Fibroblast of skin of right quadriceps (primary cell): ENCODE measurements around the gene NDE1.
A peak's percentile ranks its signal among the peaks of the same experiment; 100 is the strongest.
"Not testable (repeated sequence)": the region's sequence is repeated elsewhere in the genome, so short reads cannot be mapped to it uniquely, and the experiment has no call there.

Source experiments
- DNase-seq: peaks from one replicate; pipeline ENCODE4 v3.0.0-alpha.2; 2013

NDE1 gene

DNA sequence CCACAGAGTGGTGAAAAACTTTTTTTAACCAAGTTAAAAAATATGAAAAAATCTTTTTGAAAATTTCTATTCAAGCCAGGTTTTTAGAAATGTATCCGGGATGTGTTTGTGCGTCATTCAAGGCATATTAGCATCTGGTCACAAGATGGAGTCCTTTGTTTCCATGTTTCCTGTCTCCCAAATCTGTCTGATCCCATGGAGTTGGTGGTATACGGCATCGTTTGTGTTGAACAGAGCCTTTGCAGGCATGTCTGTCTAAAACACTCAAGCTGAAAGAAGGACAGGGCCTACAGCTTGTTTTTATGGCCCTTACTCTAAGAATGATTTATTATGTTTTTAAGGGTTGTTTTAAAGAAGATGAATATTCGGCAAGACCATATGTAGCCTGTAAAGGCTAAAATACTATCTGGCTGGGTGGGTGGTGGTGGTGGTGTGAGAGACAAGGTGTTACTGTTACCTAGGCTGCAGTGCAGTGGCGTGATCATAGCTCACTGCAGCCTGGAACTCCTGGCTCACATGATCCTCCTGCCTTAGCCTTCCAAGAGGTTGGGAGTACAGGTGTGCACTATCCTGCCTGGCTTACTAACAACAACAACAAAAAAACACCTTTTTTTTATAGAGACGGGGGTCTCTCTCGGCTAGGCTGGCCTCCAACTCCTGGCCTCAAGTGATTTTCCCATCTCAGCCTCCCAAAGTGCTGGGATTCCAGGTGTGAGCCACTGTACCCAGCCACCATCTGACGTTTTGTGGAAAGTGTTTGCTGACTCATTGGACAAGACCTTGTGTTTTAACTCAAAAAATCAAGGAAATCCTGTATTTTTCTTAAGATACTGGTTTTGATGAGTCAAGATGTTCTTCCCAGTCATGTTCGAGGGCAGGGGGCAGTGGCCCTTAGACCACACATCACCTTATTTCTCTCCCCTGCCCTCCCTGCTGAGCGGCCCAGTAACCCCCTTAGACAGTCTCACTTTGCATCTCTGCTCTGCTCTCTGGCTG lies 52.2 kb downstream of the NDE1 start:
- DNase-seq = peak; percentile 26

DNA sequence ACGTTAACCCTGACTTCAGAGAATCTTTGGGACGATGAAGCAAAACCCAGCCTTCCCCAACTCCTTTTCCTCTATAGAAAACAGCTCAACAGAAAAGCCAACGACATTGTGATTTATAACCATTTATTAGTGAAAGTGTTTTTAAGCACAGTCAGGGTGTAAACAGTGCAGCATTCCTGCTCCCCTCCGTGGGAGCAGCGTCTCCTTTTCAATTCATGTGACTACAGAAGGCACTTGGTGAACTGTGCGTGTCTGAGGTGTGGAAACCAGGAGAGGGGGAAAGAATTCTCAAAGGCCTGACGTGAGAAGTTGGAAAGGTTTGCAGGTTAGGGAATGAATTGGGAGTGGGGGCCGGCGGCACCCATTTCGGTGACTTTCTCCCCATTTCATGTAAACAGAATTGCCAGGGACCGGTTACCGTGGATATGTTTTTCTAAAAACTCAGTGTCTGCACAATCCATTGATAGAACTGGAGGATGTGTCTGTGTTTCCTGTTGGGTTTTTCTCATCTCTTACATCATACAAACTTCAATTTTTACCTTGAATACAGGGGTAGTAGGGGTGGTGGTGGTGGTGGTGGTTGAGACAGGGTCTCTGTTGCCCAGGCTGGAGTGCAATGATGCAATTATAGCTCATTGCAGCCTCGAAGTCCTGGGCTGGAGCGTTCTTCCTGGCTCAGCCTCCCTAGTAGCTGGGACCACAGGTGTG lies 53.1 kb downstream of the NDE1 start:
- no peak for DNase-seq

GRCh38 chr16:15704545-15704987 lies 54.5 kb downstream of the NDE1 start:
- DNase-seq = peak; percentile 52

DNA sequence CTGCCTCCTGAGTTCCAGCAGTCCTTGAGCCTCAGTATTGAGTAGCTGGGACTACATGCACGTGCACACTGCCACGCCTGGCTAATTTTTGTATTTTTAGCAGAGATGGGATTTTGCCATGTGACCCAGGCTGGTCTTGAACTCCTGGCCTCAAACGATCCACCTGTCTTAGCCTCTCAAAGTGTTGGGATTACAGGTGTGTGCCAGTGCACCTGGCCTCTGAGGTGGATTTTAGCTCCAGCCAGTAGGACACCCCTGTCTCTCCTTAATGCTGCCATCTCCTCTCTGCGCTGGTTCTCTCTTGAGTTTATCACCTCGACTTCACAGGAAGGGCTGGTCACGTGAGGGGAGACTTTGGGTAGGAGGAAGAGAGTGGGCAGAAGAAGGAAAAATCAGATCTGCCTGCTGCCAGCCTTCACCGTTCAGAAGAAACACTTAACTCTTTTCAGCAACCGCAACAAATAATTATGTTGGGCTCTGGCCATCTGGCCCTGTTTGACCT lies 55.1 kb downstream of the NDE1 start:
- DNase-seq = no peak

- no peak for DNase-seq
These were observed 57.3 kb downstream of the NDE1 start for GRCh38 chr16:15707332-15707731.

DNA sequence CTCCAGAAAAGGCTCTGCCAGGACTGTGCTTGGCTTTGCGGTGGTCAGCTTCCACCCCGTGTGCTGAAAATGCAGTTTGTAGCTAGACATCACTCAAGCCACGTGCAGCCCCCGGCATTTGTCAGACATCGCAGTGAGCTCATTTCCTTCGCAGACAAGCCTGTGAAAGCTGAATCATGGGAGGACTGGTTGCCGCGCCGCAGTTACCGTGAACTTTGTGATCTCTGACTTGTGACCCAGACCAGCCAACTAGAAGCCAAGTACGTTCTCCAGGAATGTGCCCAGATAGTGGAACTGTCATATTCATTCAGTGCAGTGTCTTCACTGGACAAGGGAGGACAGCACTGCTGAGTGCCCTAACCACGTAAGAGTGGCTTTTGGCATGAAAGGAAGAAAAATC lies 58.1 kb downstream of the NDE1 start:
- DNase-seq = no peak

DNA sequence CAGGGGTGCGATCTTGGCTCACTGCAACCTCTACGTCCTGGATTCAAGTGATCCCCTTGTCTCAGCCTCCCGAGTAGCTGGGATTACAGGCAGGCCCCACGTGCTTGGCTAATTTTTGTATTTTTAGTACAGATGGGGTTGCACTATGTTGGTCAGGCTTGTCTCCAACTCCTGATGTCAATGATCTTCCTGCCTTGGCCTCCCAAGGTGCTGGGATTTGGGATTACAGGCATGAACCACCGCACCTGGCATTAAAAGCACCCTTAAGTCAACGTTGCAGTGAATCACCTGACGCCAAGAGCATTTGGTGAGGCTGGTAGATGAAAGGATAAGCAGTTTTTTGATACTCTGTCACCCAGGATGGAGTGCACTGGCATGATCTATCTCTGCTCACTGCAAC lies 59.0 kb downstream of the NDE1 start:
- DNase-seq = no peak

- no peak for DNase-seq
These were observed 64.5 kb downstream of the NDE1 start for GRCh38 chr16:15714393-15715172.

DNA sequence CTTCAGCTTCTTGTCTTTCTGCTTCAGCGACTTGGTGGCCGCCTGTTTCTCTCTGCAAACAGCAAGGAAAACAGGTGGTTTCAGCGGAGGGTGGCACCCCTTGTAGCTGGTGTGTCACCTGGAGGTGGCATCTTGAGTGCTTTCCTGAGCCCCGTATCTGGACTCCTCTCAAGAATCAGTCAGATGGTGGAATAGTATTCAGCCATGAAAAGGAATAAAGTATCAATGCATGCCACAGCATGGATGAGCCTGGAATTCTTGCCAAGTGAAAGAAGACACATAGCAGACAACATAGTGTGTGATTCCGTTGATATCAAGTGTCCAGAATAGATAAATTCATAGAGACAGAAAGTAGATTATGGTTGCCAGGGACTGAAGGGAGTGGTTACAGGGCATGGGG lies 65.2 kb downstream of the NDE1 start:
- DNase-seq = no peak

- no peak for DNase-seq
These were observed 66.8 kb downstream of the NDE1 start for GRCh38 chr16:15716694-15717447.

DNA sequence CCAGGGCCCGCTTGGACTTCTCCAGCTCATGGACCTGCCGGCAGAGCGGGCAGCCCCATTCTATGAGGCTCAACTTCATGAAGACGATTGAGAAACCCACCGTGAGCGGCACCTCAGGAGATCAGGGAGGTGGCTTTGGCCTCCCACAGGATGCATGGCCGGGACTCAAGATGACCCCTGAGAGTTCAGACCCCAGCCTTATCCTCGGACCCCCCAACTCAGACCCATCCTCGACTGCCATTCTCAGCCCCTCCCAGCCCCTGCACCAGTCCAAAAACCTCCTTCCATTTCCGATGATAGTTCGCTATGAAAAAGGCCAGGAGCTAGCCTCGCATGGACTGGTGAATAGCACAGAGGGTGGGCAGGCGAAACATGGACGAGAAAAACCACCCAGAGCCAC lies 71.0 kb downstream of the NDE1 start:
- no peak for DNase-seq

GRCh38 chr16:15723808-15724207 lies 73.8 kb downstream of the NDE1 start:
- no peak for DNase-seq

GRCh38 chr16:15725641-15726240 lies 75.7 kb downstream of the NDE1 start:
- DNase-seq = no peak

DNA sequence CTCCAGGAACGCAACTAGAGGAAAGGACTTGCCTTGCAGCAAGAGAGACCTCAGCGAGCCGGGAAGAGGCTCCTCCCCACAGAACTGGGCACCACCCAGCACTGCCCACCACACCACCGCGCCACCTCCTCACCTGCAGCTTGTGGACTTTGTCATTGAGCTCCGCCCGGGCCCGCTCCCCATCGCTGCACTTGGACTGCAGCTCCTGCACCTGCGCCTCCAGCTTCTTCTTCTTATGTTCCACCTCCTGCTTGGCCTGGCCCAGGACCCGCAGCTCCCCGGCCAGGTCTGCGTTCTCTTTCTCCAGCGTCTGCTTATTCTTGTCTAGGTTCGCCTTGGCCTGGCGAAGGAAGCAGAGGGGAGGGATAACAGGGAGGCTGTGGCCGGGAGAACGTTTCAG lies 76.7 kb downstream of the NDE1 start:
- DNase-seq = no peak

DNA sequence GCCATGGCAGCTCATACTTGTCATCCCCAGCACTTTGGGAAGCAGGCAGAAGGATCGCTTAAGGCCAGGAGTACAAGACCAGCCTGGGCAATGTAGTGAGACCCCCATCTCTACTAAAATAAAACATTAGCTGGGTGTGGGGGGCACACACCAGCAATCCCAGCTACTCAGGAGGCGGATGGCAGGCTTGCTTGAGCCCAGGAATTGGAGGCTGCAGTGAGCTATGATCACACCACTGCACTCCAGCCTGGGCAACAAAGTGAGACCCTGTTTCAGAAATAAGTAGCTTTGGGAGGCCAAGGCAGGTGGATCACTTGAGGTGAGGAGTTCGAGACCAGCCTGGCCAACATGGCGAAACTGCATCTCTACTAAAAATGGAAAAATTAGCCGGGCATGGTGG lies 77.7 kb downstream of the NDE1 start:
- DNase-seq = not testable (repeated sequence)

DNA sequence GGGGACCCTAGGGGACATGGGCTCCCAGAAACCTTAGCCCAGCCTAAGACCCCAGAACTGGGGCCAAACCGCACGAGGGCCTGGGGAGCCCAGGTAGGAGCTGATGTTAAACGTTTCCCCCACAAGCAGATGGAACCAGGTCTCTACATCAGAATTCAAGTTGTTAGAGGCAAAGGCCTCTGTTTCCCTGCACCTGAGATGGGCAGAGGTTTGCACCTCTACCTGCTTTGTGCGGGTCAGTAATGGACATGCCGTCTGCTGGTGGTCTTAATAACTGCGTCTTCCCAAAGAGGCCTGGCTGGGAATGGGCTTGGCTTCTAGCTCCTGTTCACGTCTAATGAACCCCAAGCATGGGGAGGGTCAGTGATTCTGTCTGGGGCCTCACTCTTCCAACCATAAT lies 79.1 kb downstream of the NDE1 start:
- DNase-seq = no peak

- peak; percentile 11 for DNase-seq
These were observed 82.4 kb downstream of the NDE1 start for GRCh38 chr16:15732416-15732815.

DNA sequence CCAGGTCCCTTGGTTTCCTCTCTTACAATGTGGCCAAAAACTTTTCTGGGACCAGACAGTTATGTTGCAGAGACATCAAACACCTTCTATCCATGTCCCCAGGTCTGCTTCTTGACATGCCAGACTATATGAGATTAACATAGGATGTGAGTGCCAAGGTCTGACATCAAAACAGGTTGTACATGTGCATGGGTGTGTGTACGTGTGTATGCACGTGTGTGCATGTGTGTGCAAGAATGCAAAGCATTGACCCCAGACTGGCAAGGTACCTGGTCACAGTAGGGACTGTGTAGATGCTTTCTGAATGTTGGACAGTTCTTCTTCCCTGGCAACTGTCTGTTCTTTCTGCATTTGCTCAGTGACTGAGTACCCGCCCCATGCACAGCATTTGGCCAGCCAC lies 85.6 kb downstream of the NDE1 start:
- no peak for DNase-seq

DNA sequence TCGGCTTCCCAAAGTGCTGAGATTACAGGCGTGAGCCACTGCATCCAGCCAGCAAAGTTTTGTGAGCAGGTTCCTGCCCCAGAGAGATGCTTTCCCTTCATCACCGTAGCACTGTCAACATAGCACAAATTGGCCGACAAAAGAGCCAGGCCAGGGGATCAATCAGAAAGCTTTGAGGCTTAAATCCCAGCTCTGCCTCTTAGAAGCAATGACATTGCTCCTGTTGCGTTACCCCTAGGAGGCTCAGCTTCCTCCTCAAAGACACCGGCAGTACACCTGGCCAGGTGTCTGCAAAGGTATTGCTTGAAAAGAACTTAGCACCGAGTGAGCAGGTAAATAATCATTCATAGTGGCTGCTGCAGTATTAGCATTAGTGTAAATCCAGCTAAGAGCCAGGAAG lies 86.5 kb downstream of the NDE1 start:
- DNase-seq = no peak

GRCh38 chr16:15737140-15737644 lies 87.1 kb downstream of the NDE1 start:
- no peak for DNase-seq

GRCh38 chr16:15739464-15739863 lies 89.4 kb downstream of the NDE1 start:
- DNase-seq = no peak

- no peak for DNase-seq
These were observed 89.9 kb downstream of the NDE1 start for GRCh38 chr16:15739950-15740349.
